ENCODE measurements around the gene PSME3.
"Not testable (repeated sequence)": the region's sequence is repeated elsewhere in the genome, so short reads cannot be mapped to it uniquely, and the experiment has no call there.

Gene PSME3

DNA sequence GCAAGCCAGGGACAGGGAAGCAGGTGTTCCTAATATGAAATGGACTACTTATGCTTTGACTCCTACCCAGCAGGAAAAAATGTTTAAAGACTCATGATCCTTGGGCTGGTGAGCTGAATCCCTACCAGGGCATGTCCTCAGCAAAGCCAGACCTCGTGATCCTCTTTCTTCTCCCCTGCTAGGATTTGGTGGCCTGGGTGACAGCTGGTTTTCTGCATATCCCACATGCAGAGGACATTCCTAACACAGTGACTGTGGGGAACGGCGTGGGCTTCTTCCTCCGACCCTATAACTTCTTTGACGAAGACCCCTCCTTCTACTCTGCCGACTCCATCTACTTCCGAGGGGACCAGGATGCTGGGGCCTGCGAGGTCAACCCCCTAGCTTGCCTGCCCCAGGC, 22.9 kb downstream of the PSME3 start:
- not testable (repeated sequence) for H3K9ac ChIP-seq (ENCODE audit: low read length); H3K27me3 ChIP-seq (ENCODE audit: control insufficient read depth, insufficient read depth, low read length); H3K27ac ChIP-seq (ENCODE audit: low read depth, low read length); H3K36me3 ChIP-seq (ENCODE audit: control insufficient read depth, insufficient read depth, low read length)
- Histone ChIP-seq H3K4me3 (ENCODE audit: low read length) (peak overlapping the region; percentile 22), H3K4me1 (ENCODE audit: control insufficient read depth, insufficient read depth, low read length) (peaks cover 14% of the 10 kb centered on the region)

DNA sequence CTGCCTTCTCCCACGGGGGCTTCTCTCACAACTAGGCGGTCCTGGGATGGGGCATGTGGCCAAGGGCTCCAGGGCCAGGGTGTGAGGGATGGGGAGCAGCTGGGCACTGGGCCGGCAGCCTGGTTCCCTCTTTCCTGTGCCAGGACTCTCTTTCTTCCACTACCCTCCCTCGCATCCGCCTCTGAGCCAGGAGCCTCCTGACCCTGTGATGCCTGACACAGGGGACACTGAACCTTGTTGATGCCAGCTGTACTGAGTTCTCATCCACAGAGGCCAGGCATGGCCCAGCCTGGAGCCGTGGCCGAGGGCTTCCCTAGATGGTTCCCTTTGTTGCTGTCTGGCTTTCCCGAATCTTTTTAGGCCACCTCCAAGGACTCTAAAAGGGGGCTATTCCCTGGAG, 23.3 kb downstream of the PSME3 start:
- peaks cover 14% of the 10 kb centered on the region for H3K4me1 ChIP-seq (ENCODE audit: control insufficient read depth, insufficient read depth, low read length)
- not testable (repeated sequence) for H3K27me3 ChIP-seq (ENCODE audit: control insufficient read depth, insufficient read depth, low read length); H3K4me3 ChIP-seq (ENCODE audit: low read length); H3K9ac ChIP-seq (ENCODE audit: low read length); H3K36me3 ChIP-seq (ENCODE audit: control insufficient read depth, insufficient read depth, low read length); H3K27ac ChIP-seq (ENCODE audit: low read depth, low read length)

DNA sequence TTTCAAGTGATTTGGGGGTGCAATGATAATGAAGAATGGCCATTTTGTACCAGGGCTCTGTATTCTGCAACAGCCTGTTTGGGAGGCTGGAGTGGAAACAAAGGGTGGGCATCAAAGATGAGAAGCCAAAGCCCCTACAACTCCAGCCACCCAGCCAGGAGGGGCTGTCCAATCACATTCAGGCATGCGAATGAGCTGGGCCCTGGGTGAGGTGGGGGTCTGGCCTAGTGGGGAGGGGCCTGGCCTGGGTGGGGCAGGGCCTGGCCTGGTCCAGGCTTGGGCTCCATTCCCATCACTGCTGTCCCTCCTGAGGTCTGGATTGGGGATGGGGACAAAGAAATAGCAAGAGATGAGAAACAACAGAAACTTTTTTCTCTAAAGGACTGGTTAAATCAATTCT, 24.2 kb downstream of the PSME3 start:
- Histone ChIP-seq H3K4me3 (ENCODE audit: low read length) (no peak overlapping the region), H3K36me3 (ENCODE audit: control insufficient read depth, insufficient read depth, low read length) (no peaks in the 10 kb centered on the region), H3K4me1 (ENCODE audit: control insufficient read depth, insufficient read depth, low read length) (peaks cover 14% of the 10 kb centered on the region), H3K27ac (ENCODE audit: low read depth, low read length) (no peak overlapping the region), H3K9ac (ENCODE audit: low read length) (no peak overlapping the region), H3K27me3 (ENCODE audit: control insufficient read depth, insufficient read depth, low read length) (no peaks in the 10 kb centered on the region)

DNA sequence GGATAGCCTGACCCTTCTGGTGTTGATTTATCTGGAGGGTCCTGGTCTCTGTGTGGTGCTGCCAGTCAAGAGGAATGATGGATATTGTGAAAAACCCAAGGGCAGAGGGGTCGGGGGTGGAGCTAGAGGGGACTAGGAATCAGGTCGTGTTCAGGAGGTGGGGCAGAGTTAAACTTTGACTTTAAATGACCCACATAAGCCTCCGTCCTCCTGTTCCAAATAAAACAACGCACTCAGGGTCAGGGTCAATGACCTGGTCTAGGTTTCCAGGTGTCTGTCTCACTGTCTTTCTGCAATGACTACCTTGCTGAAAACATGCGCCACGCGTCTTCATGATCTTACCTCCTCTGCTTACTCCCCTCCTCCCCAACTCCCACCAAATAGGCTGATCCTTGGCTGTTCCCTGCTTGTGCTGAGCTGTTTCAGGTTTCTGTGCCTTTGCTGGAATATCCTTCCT, 32.5 kb downstream of the PSME3 start:
- no peak overlapping the region for H3K27ac ChIP-seq (ENCODE audit: low read depth, low read length)

DNA sequence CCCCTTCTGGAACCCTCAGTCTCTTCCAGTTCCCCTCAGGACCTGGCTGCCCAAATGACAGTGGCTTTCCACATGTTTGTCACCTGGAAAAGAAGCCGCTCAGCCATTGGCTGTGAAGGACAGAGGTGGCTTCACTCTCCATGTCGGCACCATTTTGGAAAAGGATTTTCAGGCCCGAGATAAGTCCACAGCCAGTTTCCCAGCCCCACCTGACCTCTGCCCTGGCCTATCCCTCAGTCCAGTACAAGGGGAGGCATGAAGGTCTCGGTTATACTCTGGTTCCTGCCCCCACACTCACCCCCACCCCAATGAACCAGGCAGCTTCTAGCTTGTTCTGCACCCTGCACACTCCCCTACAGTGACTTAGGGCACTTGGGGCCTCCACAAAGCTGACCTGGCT, 33.0 kb downstream of the PSME3 start:
- no peak overlapping the region for H3K27ac ChIP-seq (ENCODE audit: low read depth, low read length)
- no peak overlapping the region for H3K4me3 ChIP-seq (ENCODE audit: low read length)
- no peaks in the 10 kb centered on the region for H3K27me3 ChIP-seq (ENCODE audit: control insufficient read depth, insufficient read depth, low read length)
- no peak overlapping the region for H3K9ac ChIP-seq (ENCODE audit: low read length)
- H3K36me3 ChIP-seq (ENCODE audit: control insufficient read depth, insufficient read depth, low read length): no peaks in the 10 kb centered on the region
- no peaks in the 10 kb centered on the region for H3K4me1 ChIP-seq (ENCODE audit: control insufficient read depth, insufficient read depth, low read length)

More for the DNA sequence above, 32.5 kb downstream of the PSME3 start:
- H3K4me3 ChIP-seq (ENCODE audit: low read length): no peak overlapping the region
- no peaks in the 10 kb centered on the region for H3K4me1 ChIP-seq (ENCODE audit: control insufficient read depth, insufficient read depth, low read length)
- H3K9ac ChIP-seq (ENCODE audit: low read length): no peak overlapping the region
- no peaks in the 10 kb centered on the region for H3K36me3 ChIP-seq (ENCODE audit: control insufficient read depth, insufficient read depth, low read length)
- no peaks in the 10 kb centered on the region for H3K27me3 ChIP-seq (ENCODE audit: control insufficient read depth, insufficient read depth, low read length)

DNA sequence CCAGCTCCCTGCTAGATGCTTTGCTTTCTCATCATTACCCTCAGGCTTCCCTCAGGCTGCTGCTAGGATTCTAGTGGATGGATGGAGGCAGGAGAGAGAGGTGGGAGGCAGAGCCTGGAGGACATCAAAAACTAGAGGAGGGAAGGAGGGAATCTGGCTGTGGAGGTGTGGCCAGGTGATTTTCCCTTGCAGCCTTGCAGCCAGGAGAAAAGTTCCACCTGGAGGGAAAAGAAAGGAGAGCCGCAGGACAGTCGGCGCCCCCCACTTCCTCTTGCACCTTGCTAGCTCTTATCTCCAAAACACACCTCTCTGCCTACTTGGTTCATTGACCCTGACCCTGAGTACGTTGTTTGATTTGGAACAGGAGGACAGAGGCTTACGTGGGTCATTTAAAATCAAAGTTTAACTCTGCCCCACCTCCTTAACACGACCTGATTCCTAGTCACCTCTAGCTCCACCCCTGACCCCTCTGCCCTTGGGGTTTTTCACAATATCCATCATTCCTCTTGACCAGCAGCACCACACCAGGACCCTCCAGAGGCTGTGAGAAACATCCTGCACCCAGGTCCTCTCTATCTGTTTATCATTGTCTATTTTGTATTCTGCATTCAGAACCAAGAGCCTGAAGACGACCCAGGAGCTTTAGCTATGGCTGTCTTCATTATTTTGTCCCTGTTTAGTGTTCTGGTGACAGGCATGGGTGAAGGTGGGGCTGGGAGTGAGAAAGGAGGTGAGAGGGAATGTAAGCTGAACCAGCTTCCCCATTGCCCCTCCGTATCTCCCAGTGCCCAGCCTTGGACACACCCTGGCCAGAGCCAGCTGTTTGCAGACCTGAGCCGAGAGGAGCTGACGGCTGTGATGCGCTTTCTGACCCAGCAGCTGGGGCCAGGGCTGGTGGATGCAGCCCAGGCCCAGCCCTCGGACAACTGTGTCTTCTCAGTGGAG, 33.7 kb downstream of the PSME3 start:
- no peak overlapping the region for H3K27ac ChIP-seq (ENCODE audit: low read depth, low read length)
- H3K4me3 ChIP-seq (ENCODE audit: low read length): no peak overlapping the region
- H3K4me1 ChIP-seq (ENCODE audit: control insufficient read depth, insufficient read depth, low read length): no peaks in the 10 kb centered on the region
- H3K36me3 ChIP-seq (ENCODE audit: control insufficient read depth, insufficient read depth, low read length): no peaks in the 10 kb centered on the region
- no peaks in the 10 kb centered on the region for H3K27me3 ChIP-seq (ENCODE audit: control insufficient read depth, insufficient read depth, low read length)
- H3K9ac ChIP-seq (ENCODE audit: low read length): no peak overlapping the region

DNA sequence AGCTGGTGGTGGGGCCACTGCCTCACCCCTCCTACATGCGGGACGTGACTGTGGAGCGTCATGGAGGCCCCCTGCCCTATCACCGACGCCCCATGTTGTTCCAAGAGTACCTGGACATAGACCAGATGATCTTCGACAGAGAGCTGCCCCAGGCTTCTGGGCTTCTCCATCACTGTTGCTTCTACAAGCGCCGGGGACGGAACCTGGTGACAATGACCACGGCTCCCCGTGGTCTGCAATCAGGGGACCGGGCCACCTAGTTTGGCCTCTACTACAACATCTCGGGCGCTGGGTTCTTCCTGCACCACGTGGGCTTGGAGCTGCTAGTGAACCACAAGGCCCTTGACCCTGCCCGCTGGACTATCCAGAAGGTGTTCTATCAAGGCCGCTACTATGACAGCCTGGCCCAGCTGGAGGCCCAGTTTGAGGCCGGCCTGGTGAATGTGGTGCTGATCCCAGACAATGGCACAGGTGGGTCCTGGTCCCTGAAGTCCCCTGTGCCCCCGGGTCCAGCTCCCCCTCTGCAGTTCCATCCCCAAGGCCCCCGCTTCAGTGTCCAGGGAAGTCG, 34.6 kb downstream of the PSME3 start:
- not testable (repeated sequence) for H3K36me3 ChIP-seq (ENCODE audit: control insufficient read depth, insufficient read depth, low read length); H3K4me3 ChIP-seq (ENCODE audit: low read length); H3K4me1 ChIP-seq (ENCODE audit: control insufficient read depth, insufficient read depth, low read length); H3K27me3 ChIP-seq (ENCODE audit: control insufficient read depth, insufficient read depth, low read length); H3K27ac ChIP-seq (ENCODE audit: low read depth, low read length); H3K9ac ChIP-seq (ENCODE audit: low read length)

DNA sequence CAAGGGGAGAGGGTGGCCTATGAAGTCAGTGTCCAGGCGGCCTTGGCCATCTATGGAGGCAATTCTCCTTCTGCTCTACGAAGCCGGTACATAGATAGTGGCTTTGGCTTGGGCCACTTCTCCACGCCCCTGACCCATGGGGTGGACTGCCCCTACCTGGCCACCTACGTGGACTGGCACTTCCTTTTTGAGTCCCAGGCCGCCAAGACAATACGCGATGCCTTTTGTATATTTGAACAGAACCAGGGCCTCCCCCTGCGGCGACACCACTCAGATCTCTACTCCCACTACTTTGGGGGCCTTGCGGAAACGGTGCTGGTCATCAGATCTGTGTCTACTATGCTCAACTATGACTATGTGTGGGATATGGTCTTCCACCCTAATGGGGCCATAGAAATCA, 35.1 kb downstream of the PSME3 start:
- Histone ChIP-seq H3K27me3 (ENCODE audit: control insufficient read depth, insufficient read depth, low read length) (no peaks in the 10 kb centered on the region), H3K9ac (ENCODE audit: low read length) (no peak overlapping the region), H3K4me3 (ENCODE audit: low read length) (no peak overlapping the region), H3K4me1 (ENCODE audit: control insufficient read depth, insufficient read depth, low read length) (no peaks in the 10 kb centered on the region), H3K36me3 (ENCODE audit: control insufficient read depth, insufficient read depth, low read length) (no peaks in the 10 kb centered on the region), H3K27ac (ENCODE audit: low read depth, low read length) (no peak overlapping the region)

DNA sequence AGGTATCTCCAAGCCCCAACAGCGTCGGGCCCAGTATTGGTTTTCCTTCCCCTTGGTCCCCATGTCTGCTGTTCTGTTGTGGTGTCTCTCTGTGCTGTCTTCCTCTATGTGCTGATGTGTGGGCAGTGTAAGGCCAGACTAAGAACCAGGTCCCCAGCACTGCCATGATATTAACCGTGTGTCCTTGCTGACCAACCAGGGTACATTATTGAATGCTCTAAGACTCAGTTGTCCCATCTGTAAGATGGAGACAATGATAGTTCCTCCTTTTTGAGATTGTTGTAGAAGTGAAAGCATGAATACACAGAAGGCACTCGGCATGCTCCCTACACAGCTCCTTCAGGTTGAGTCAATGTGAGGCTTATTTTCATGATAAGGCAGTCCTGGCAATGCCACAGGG, 38.5 kb downstream of the PSME3 start:
- H3K27ac ChIP-seq (ENCODE audit: low read depth, low read length): no peak overlapping the region
- H3K36me3 ChIP-seq (ENCODE audit: control insufficient read depth, insufficient read depth, low read length): no peaks in the 10 kb centered on the region
- no peak overlapping the region for H3K9ac ChIP-seq (ENCODE audit: low read length)
- no peaks in the 10 kb centered on the region for H3K4me1 ChIP-seq (ENCODE audit: control insufficient read depth, insufficient read depth, low read length)
- no peaks in the 10 kb centered on the region for H3K27me3 ChIP-seq (ENCODE audit: control insufficient read depth, insufficient read depth, low read length)
- H3K4me3 ChIP-seq (ENCODE audit: low read length): no peak overlapping the region

DNA sequence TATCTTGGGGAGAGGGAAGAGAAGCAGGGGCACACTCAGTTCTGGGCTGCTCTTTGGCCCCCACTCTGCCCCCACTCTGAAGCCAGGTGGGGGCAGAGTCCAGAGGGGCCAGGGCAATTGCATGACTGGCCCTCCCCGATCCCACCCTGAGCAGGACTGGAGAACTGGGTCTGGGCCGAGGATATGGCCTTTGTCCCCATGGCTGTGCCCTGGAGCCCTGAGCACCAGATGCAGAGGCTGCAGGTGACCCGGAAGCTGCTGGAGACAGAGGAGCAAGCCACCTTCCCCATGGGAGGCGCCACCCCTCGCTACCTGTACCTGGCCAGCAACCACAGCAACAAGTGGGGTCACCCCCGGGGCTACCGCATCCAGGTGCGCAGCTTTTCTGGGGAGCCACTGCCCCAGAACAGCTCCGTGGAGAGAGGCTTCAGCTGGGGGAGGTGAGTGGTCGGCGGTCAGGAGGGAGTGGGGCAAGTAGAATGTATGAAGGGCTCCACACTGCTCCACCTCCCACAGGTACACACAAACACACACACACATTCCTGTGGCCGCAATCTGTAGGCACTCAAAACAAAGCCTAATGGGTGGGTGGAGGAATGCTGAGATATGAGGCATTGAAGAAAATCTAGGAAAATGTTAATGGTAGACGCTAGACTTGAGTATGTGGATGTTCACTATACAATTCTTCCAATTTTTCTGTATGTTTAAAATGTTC, 39.2 kb downstream of the PSME3 start:
- no peaks in the 10 kb centered on the region for H3K36me3 ChIP-seq (ENCODE audit: control insufficient read depth, insufficient read depth, low read length)
- H3K9ac ChIP-seq (ENCODE audit: low read length): no peak overlapping the region
- H3K4me1 ChIP-seq (ENCODE audit: control insufficient read depth, insufficient read depth, low read length): no peaks in the 10 kb centered on the region
- H3K27ac ChIP-seq (ENCODE audit: low read depth, low read length): no peak overlapping the region
- H3K27me3 ChIP-seq (ENCODE audit: control insufficient read depth, insufficient read depth, low read length): no peaks in the 10 kb centered on the region
- H3K4me3 ChIP-seq (ENCODE audit: low read length): no peak overlapping the region

DNA sequence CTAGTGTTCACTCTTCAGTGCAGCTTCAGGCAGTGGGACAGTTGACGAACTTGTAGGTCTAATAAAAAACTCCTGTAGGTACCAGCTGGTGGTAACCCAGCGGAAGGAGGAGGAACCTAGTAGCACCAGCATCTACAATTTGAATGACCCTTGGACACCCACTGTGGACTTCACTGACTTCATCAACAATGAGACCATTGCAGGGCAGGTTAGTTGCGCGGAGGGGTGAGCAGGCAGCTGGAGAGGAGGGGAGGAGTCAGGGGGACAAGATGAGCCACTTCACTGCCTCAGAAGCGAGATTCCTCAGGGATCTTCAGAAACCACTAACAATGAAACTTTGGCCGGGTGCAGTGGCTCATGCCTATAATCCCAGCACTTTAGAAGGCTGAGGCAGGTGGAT, 40.1 kb downstream of the PSME3 start:
- Histone ChIP-seq H3K9ac (ENCODE audit: low read length) (no peak overlapping the region), H3K27ac (ENCODE audit: low read depth, low read length) (no peak overlapping the region), H3K4me3 (ENCODE audit: low read length) (no peak overlapping the region), H3K27me3 (ENCODE audit: control insufficient read depth, insufficient read depth, low read length) (no peaks in the 10 kb centered on the region), H3K4me1 (ENCODE audit: control insufficient read depth, insufficient read depth, low read length) (no peaks in the 10 kb centered on the region), H3K36me3 (ENCODE audit: control insufficient read depth, insufficient read depth, low read length) (no peaks in the 10 kb centered on the region)

DNA sequence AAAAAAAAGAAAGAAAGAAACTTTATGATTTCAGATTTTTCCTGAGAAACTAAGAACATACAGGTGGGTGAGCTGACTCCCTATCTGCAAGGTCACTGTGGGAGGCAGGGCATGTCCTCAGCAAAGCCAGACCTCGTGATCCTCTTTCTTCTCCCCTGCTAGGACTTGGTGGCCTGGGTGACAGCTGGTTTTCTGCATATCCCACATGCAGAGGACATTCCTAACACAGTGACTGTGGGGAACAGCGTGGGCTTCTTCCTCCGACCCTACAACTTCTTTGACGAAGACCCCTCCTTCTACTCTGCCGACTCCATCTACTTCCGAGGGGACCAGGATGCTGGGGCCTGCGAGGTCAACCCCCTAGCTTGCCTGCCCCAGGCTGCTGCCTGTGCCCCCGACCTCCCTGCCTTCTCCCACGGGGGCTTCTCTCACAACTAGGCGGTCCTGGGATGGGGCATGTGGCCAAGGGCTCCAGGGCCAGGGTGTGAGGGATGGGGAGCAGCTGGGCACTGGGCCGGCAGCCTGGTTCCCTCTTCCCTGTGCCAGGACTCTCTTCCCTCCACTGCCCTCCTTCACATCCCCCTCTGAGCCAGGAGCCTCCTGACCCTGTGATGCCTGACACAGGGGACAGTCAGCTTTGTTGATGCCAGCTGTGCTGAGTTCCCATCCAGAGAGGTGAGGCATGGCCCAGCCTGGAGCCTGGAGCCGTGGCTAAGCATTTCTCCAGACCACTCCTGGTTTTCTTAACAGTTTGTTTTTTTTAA, 40.9 kb downstream of the PSME3 start:
- H3K27ac ChIP-seq (ENCODE audit: low read depth, low read length); H3K36me3 ChIP-seq (ENCODE audit: control insufficient read depth, insufficient read depth, low read length); H3K9ac ChIP-seq (ENCODE audit: low read length); H3K27me3 ChIP-seq (ENCODE audit: control insufficient read depth, insufficient read depth, low read length); H3K4me1 ChIP-seq (ENCODE audit: control insufficient read depth, insufficient read depth, low read length); H3K4me3 ChIP-seq (ENCODE audit: low read length): not testable (repeated sequence)
